Activated CD4-positive, alpha-beta T cell treated with anti-CD3 and anti-CD28 coated beads for 24 hours (primary cell): ENCODE measurements around the gene CCR6.
"Not testable (repeated sequence)": the region's sequence is repeated elsewhere in the genome, so short reads cannot be mapped to it uniquely, and the experiment has no call there.

Source experiments
- DNase-seq, 2 donors: peaks; one replicate each; pipeline ENCODE4 v3.0.0-alpha.2; 2020; ENCODE audit warnings: low read depth in 2 of 2

The CCR6 gene

GRCh38 chr6:167141667-167142432 is 19.0 kb downstream of the CCR6 start:
- DNase-seq, result peak; percentile 29 to 36

GRCh38 chr6:167142433-167142761 is 19.5 kb downstream of the CCR6 start:
- no peak for DNase-seq

GRCh38 chr6:167143041-167143440 is 20.1 kb downstream of the CCR6 start:
- DNase-seq, result no peak

- no peak for DNase-seq
Measured at GRCh38 chr6:167145461-167145860, 22.6 kb downstream of the CCR6 start.

- no peak for DNase-seq
Measured at GRCh38 chr6:167146135-167146534, 23.2 kb downstream of the CCR6 start.

GRCh38 chr6:167146977-167147376 is 24.1 kb downstream of the CCR6 start:
- no peak for DNase-seq

- DNase-seq, result no peak
Measured at GRCh38 chr6:167148021-167148420, 25.1 kb downstream of the CCR6 start.

GRCh38 chr6:167148997-167149396 is 26.1 kb downstream of the CCR6 start:
- no peak for DNase-seq

GRCh38 chr6:167150941-167151549 is 28.1 kb downstream of the CCR6 start:
- DNase-seq, result no peak

- no peak for DNase-seq
Measured at GRCh38 chr6:167151648-167152047, 28.8 kb downstream of the CCR6 start.

GRCh38 chr6:167152862-167153261 is 30.0 kb downstream of the CCR6 start:
- DNase-seq, result no peak

- no peak for DNase-seq
Measured at GRCh38 chr6:167153521-167153959, 30.6 kb downstream of the CCR6 start.

- DNase-seq, result no peak
Measured at GRCh38 chr6:167154291-167154690, 31.4 kb downstream of the CCR6 start.

- no peak for DNase-seq
Measured at GRCh38 chr6:167154895-167155294, 32.0 kb downstream of the CCR6 start.

- no peak for DNase-seq
Measured at GRCh38 chr6:167157414-167157813, 34.5 kb downstream of the CCR6 start.

- no peak for DNase-seq
Measured at GRCh38 chr6:167157863-167158262, 35.0 kb downstream of the CCR6 start, which contains the start of gene GPR31. Gene GPR31, minus strand, starts transcription at chr6:167157980. Its CDS starts 149 bp downstream, at chr6:167157831.

- DNase-seq, result no peak
Measured at GRCh38 chr6:167161851-167162467, 39.1 kb downstream of the CCR6 start.

- DNase-seq, result no peak
Measured at GRCh38 chr6:167162591-167162990, 39.7 kb downstream of the CCR6 start.

GRCh38 chr6:167163476-167164011 is 40.6 kb downstream of the CCR6 start:
- DNase-seq, result no peak

- no peak for DNase-seq
Measured at GRCh38 chr6:167164261-167164660, 41.4 kb downstream of the CCR6 start.

- DNase-seq, result no peak
Measured at GRCh38 chr6:167165858-167166471, 43.1 kb downstream of the CCR6 start.

- DNase-seq, result not testable (repeated sequence)
Measured at GRCh38 chr6:167167699-167168098, 44.8 kb downstream of the CCR6 start.
